Measurements from ENCODE around the gene WRAP73. TPM values are rescaled to one million over a fixed set of nuclear protein-coding genes. Genes with fewer than 3 reads are reported as not detected.

Gene WRAP73
- total RNA-seq, 1 experiment from 2014 or later = 51.4 TPM

DNA sequence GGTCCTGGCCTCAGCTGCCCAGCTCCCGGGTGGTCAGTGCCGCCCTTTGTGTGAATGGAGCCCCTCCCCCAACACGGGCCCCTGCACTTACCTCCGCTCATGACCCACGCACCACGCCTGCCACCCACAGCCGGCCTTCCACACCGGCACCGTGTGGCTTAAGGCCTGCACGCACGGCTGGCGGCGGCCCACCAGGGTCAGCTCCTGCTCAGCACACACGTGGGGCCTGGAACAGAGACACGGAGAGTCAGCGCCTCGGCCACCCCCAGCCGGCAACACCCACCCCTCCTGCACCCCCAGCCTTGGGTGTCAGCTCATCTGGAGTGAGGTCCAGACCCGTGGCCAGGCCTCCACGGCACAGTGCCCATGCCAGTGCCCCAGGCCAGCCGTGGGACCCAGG is 47.5 kb downstream of the WRAP73 start (continued):
- TF ChIP-seq EZH2phosphoT487 (IDR thresholded peaks at IDR 0.05; ENCODE audit: borderline replicate concordance) (no peak), SP1 (IDR thresholded peaks at IDR 0.05; ENCODE audit: low read depth) (no peak), FOSL1 (IDR thresholded peaks at IDR 0.05; ENCODE audit: low read depth) (no peak), JUND (IDR thresholded peaks at IDR 0.05) (no peak), ZFX (IDR thresholded peaks at IDR 0.05) (no peak), CEBPB (IDR thresholded peaks at IDR 0.05; ENCODE audit: low read depth) (no peak)
- TF ChIP-seq, protein P1, sequence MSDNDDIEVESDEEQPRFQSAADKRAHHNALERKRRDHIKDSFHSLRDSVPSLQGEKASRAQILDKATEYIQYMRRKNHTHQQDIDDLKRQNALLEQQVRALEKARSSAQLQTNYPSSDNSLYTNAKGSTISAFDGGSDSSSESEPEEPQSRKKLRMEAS (IDR thresholded peaks at IDR 0.05) = no peak

DNA sequence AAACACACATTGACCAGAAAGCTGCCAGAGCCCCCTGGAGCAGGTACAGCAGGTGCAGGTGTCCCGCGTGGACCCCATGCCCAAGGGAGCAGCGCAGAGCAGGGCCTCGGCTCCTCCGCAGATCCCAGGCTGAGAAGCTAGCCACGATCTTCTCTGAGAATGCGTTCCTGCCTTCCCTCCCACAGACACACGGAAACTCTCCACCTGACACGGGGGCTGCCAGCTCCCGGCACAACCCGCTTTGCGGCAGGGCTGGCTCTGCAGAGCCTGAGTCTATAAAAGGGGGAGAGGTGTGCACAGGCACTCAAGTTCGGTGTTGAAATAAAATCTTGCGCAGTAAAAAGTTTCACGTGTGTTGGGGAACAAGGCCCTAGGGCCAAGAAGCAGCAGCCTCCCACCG is 48.2 kb downstream of the WRAP73 start:
- TF ChIP-seq POLR2AphosphoS5 (IDR thresholded peaks at IDR 0.05; ENCODE audit: low read depth, low read length) (no peak), CEBPB (IDR thresholded peaks at IDR 0.05; ENCODE audit: low read depth) (no peak), JUND (IDR thresholded peaks at IDR 0.05) (no peak)
- TF ChIP-seq, protein P2, sequence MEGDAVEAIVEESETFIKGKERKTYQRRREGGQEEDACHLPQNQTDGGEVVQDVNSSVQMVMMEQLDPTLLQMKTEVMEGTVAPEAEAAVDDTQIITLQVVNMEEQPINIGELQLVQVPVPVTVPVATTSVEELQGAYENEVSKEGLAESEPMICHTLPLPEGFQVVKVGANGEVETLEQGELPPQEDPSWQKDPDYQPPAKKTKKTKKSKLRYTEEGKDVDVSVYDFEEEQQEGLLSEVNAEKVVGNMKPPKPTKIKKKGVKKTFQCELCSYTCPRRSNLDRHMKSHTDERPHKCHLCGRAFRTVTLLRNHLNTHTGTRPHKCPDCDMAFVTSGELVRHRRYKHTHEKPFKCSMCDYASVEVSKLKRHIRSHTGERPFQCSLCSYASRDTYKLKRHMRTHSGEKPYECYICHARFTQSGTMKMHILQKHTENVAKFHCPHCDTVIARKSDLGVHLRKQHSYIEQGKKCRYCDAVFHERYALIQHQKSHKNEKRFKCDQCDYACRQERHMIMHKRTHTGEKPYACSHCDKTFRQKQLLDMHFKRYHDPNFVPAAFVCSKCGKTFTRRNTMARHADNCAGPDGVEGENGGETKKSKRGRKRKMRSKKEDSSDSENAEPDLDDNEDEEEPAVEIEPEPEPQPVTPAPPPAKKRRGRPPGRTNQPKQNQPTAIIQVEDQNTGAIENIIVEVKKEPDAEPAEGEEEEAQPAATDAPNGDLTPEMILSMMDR (IDR thresholded peaks at IDR 0.05 in 2 of 3, conservative IDR thresholded peaks at IDR 0.05 in 1 of 3; ENCODE audit: borderline replicate concordance in 1 of 3, insufficient read depth in 1 of 3, low read depth in 2 of 3, low read length in 2 of 3) = no peak
- Histone ChIP-seq H3K79me2 (ENCODE audit: insufficient read depth, low read length) (no peaks in the 10 kb centered on the region), H3K36me3 (ENCODE audit: control insufficient read depth in 1 of 2, insufficient read depth in 2 of 2, low read length in 2 of 2) (no peaks in the 10 kb centered on the region), H3K27me3 (ENCODE audit: insufficient read depth, low read length) (no peaks in the 10 kb centered on the region), H3K4me1 (ENCODE audit: control insufficient read depth in 1 of 2, insufficient read depth in 2 of 2, low read length in 2 of 2) (peaks cover 0 to 16% of the 10 kb centered on the region in 2 experiments; a peak in 2 of 4 replicates), H3K9me2 (ENCODE audit: insufficient read depth) (no peaks in the 10 kb centered on the region), H3K9ac (ENCODE audit: low read length) (no peak overlapping the region), H3K9me3 (ENCODE audit: control insufficient read depth in 1 of 2, insufficient read depth in 1 of 2, low read depth in 1 of 2, low read length in 2 of 2) (no peaks in the 10 kb centered on the region), H4K20me1 (ENCODE audit: insufficient read depth) (no peaks in the 10 kb centered on the region), H2AFZ (ENCODE audit: low read depth, low read length, poor library complexity, severe bottlenecking) (no peak overlapping the region), H3K27ac (ENCODE audit: low read depth, low read length) (no peak overlapping the region), H3K4me3 (replicated peaks in 1 of 2; ENCODE audit: low read depth in 1 of 2, low read length in 2 of 2) (no peak overlapping the region), H3K4me2 (ENCODE audit: low read length) (no peak overlapping the region)
- no peak for ATAC-seq
- intact Hi-C loops (cut with micrococcal nuclease) = loop anchor here (10.0 kb wide), 1 partner anchor 1017 kb away; the partner anchor contains the start of gene PRXL2B
- POLR2A ChIA-PET = no interaction called here
- RAD21 ChIA-PET (ENCODE audit: low non-redundant PET in 1 of 2, low total read pairs in 2 of 2, uncharacterized antibody in 2 of 2, unreplicated experiment in 2 of 2) = no interaction called here
- BruUV-seq (replicated peaks) = no TSS peak
- CTCF ChIA-PET = no interaction called here
- no peak for DNase-seq (ENCODE audit: low read depth, low spot score)
